Suprapubic skin (tissue), 3 donors: ENCODE data around the gene EYS.

ENCODE experiments used
- EP300 ChIP-seq: sonication (generic); formaldehyde crosslinking; IDR thresholded peaks from one replicate; pipeline ENCODE4 v1.6.1; 2017; ENCODE audit warnings: antibody characterized with exemption
- TF ChIP-seq, protein P1 (sequence below), 2 donors: fragments of 200-600 bp in 1 of 2; fragments of 450-650 bp in 1 of 2; sonication (generic) in 1 of 2; IDR thresholded peaks; one replicate each; pipeline ENCODE4 v1.5.1; 2016 to 2019; ENCODE audit warnings: antibody characterized with exemption in 2 of 2, mild to moderate bottlenecking in 1 of 2, moderate library complexity in 1 of 2

DNA sequence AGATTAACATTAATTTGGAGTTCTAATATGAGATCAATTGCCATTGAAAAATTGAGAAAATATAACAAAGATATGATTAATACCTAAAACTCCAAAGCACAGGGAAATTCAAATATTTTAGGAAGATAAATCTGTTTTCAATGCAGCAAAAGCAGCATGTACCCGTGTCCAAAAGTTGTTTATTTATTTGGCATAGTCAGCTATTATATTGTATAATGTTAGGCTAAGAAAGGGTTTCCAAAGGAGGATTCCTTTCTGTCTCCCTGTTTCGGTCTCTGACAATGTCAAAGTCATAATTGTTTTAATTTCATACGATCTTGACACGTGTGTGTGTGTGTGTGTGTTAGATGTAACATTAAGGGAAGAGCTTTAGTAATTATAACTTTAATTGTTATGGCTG lies 914.5 kb downstream of the EYS start:
- TF ChIP-seq EP300: no peak
- TF ChIP-seq, protein P1, sequence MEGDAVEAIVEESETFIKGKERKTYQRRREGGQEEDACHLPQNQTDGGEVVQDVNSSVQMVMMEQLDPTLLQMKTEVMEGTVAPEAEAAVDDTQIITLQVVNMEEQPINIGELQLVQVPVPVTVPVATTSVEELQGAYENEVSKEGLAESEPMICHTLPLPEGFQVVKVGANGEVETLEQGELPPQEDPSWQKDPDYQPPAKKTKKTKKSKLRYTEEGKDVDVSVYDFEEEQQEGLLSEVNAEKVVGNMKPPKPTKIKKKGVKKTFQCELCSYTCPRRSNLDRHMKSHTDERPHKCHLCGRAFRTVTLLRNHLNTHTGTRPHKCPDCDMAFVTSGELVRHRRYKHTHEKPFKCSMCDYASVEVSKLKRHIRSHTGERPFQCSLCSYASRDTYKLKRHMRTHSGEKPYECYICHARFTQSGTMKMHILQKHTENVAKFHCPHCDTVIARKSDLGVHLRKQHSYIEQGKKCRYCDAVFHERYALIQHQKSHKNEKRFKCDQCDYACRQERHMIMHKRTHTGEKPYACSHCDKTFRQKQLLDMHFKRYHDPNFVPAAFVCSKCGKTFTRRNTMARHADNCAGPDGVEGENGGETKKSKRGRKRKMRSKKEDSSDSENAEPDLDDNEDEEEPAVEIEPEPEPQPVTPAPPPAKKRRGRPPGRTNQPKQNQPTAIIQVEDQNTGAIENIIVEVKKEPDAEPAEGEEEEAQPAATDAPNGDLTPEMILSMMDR (IDR thresholded peaks at IDR 0.05): no peak
